Skeletal muscle tissue (tissue), 4 donors: ENCODE measurements around the gene MUC22. TPM values are rescaled to one million over a fixed set of nuclear protein-coding genes. Genes with fewer than 3 reads are reported as not detected.

Experiments
- H3K27ac ChIP-seq: one replicate; pipeline ENCODE4 v1.7.0; 2013; ENCODE audit warnings: mild to moderate bottlenecking, low read depth, low read length, inconsistent platforms
- H3K27me3 ChIP-seq, 3 donors: one replicate each; pipeline ENCODE4 v1.7.0; 2013; ENCODE audit warnings: low read length in 3 of 3; ENCODE audit not compliant: control insufficient read depth in 3 of 3, insufficient read depth in 3 of 3
- H3K36me3 ChIP-seq, 3 donors: one replicate each; pipeline ENCODE4 v1.7.0; 2013; ENCODE audit warnings: low read length in 3 of 3; ENCODE audit not compliant: control insufficient read depth in 3 of 3, insufficient read depth in 3 of 3
- H3K4me1 ChIP-seq, 3 donors: one replicate each; pipeline ENCODE4 v1.7.0; 2013; ENCODE audit warnings: low read length in 3 of 3, mild to moderate bottlenecking in 3 of 3; ENCODE audit not compliant: control insufficient read depth in 3 of 3, insufficient read depth in 3 of 3
- H3K4me3 ChIP-seq, 3 donors: one replicate each; pipeline ENCODE4 v1.7.0; 2013; ENCODE audit warnings: low read length in 3 of 3
- H3K9ac ChIP-seq, 3 donors: one replicate each; pipeline ENCODE4 v1.7.0; 2013; ENCODE audit warnings: low read length in 3 of 3, mild to moderate bottlenecking in 3 of 3, moderate library complexity in 2 of 3, low read depth in 1 of 3
- H3K9me3 ChIP-seq, 3 donors: one replicate each; pipeline ENCODE4 v1.7.0; 2013; ENCODE audit warnings: low read length in 3 of 3; ENCODE audit not compliant: control insufficient read depth in 3 of 3
- total RNA-seq: library from RNA; depleted of rRNA; stranded (reverse); fragments of >200 nt; gene quantifications from one replicate; pipeline ENCODE4 v1.2.3, GENCODE V29; 2014
- donor health status: Osteomylitis.

MUC22 gene
- total RNA-seq, 1 donor from 2014 or later, result not detected

- Histone ChIP-seq H3K4me3 (no peak overlapping the region), H3K4me1 (no peaks in the 10 kb centered on the region), H3K9me3 (no peaks in the 10 kb centered on the region), H3K36me3 (no peaks in the 10 kb centered on the region), H3K9ac (no peak overlapping the region), H3K27ac (no peak overlapping the region), H3K27me3 (peaks cover 0 to 10% (median 0%) of the 10 kb centered on the region in 3 donors)
Observed at GRCh38 chr6:30974490-30975252, 35.6 kb upstream of the MUC22 start.

GRCh38 chr6:30979141-30979540 lies 31.1 kb upstream of the MUC22 start:
- peaks cover 7 to 12% (median 10%) of the 10 kb centered on the region in 3 donors for H3K4me1 ChIP-seq
- no peaks in the 10 kb centered on the region for H3K9me3 ChIP-seq
- no peak overlapping the region for H3K27ac ChIP-seq
- H3K36me3 ChIP-seq, result no peaks in the 10 kb centered on the region
- no peak overlapping the region for H3K9ac ChIP-seq
- H3K27me3 ChIP-seq, result no peaks in the 10 kb centered on the region
- no peak overlapping the region for H3K4me3 ChIP-seq

GRCh38 chr6:30979690-30980089 lies 30.6 kb upstream of the MUC22 start:
- H3K36me3 ChIP-seq, result no peaks in the 10 kb centered on the region
- H3K9ac ChIP-seq, result no peak overlapping the region
- H3K27ac ChIP-seq, result no peak overlapping the region
- no peak overlapping the region for H3K4me3 ChIP-seq
- H3K27me3 ChIP-seq, result no peaks in the 10 kb centered on the region
- H3K4me1 ChIP-seq, result peaks cover 7 to 12% (median 10%) of the 10 kb centered on the region in 3 donors
- no peaks in the 10 kb centered on the region for H3K9me3 ChIP-seq

- H3K4me1 ChIP-seq, result peaks cover 7 to 12% (median 10%) of the 10 kb centered on the region in 3 donors
- peaks cover under 1 to 2% (median 2%) of the 10 kb centered on the region in 3 donors for H3K27me3 ChIP-seq
- no peaks in the 10 kb centered on the region for H3K36me3 ChIP-seq
- H3K9ac ChIP-seq, result no peak overlapping the region
- peak overlapping the region; percentile 41 to 44 (median 42) for H3K4me3 ChIP-seq
- H3K27ac ChIP-seq, result no peak overlapping the region
- H3K9me3 ChIP-seq, result no peaks in the 10 kb centered on the region
Observed at GRCh38 chr6:30981942-30982772, 28.1 kb upstream of the MUC22 start.

GRCh38 chr6:30983439-30983838 lies 26.8 kb upstream of the MUC22 start, which contains the start of gene MUC21:
MUC21 (plus strand) TSS chr6:30983718; CDS start chr6:30983959, 241 bp downstream.
- Histone ChIP-seq H3K4me3 (peak within 1 kb of the TSS in 2 of 3 donors; percentile 41 to 44), H3K9me3 (no peaks in the 10 kb centered on the region), H3K27ac (no peak within 1 kb of the TSS), H3K4me1 (peaks cover 7 to 12% (median 10%) of the 10 kb centered on the region in 3 donors), H3K27me3 (peaks cover 2 to 3% (median 2%) of the 10 kb centered on the region in 3 donors), H3K9ac (no peak within 1 kb of the TSS), H3K36me3 (no peaks in the 10 kb centered on the region)

GRCh38 chr6:30985490-30985889 lies 24.8 kb upstream of the MUC22 start:
- H3K4me1 ChIP-seq, result peaks cover 8 to 12% (median 10%) of the 10 kb centered on the region in 3 donors
- H3K36me3 ChIP-seq, result no peaks in the 10 kb centered on the region
- H3K4me3 ChIP-seq, result no peak overlapping the region
- peaks cover 2 to 3% (median 2%) of the 10 kb centered on the region in 3 donors for H3K27me3 ChIP-seq
- H3K9ac ChIP-seq, result no peak overlapping the region
- H3K27ac ChIP-seq, result no peak overlapping the region
- no peaks in the 10 kb centered on the region for H3K9me3 ChIP-seq

- H3K4me1 ChIP-seq, result peaks cover 4 to 6% (median 5%) of the 10 kb centered on the region in 3 donors
- H3K9me3 ChIP-seq, result no peaks in the 10 kb centered on the region
- peaks cover 2 to 3% (median 2%) of the 10 kb centered on the region in 3 donors for H3K27me3 ChIP-seq
Observed at GRCh38 chr6:30987304-30987703, 23.0 kb upstream of the MUC22 start.

GRCh38 chr6:30988209-30988825 lies 22.0 kb upstream of the MUC22 start:
- Histone ChIP-seq H3K4me1 (peaks cover 0 to 4% (median 0%) of the 10 kb centered on the region in 3 donors), H3K36me3 (no peaks in the 10 kb centered on the region), H3K4me3 (no peak overlapping the region), H3K27me3 (peaks cover 2 to 3% (median 2%) of the 10 kb centered on the region in 3 donors), H3K9me3 (no peaks in the 10 kb centered on the region), H3K27ac (no peak overlapping the region), H3K9ac (no peak overlapping the region)

More at GRCh38 chr6:30987304-30987703, 23.0 kb upstream of the MUC22 start:
- Histone ChIP-seq H3K9ac (no peak overlapping the region), H3K36me3 (no peaks in the 10 kb centered on the region), H3K4me3 (no peak overlapping the region), H3K27ac (no peak overlapping the region)

- Histone ChIP-seq H3K9me3 (no peaks in the 10 kb centered on the region), H3K36me3 (no peaks in the 10 kb centered on the region), H3K4me1 (peaks cover 0 to 4% (median 0%) of the 10 kb centered on the region in 3 donors), H3K27me3 (peaks cover 2 to 3% (median 2%) of the 10 kb centered on the region in 3 donors), H3K4me3 (no peak overlapping the region), H3K9ac (no peak overlapping the region), H3K27ac (no peak overlapping the region)
Observed at GRCh38 chr6:30990422-30991086, 19.7 kb upstream of the MUC22 start.
